Erythroblast (primary cell): ENCODE measurements around the gene PEX26.

Experiments used
- GATA1 ChIP-seq: IDR thresholded peaks from 2 replicates; pipeline ENCODE4 v1.6.1; 2011; ENCODE audit warnings: low read depth, mild to moderate bottlenecking, control low read depth, low read length, moderate library complexity
- POLR2A ChIP-seq: IDR thresholded peaks from 2 replicates; pipeline ENCODE4 v1.6.1; 2011; ENCODE audit warnings: mild to moderate bottlenecking, low read length

DNA sequence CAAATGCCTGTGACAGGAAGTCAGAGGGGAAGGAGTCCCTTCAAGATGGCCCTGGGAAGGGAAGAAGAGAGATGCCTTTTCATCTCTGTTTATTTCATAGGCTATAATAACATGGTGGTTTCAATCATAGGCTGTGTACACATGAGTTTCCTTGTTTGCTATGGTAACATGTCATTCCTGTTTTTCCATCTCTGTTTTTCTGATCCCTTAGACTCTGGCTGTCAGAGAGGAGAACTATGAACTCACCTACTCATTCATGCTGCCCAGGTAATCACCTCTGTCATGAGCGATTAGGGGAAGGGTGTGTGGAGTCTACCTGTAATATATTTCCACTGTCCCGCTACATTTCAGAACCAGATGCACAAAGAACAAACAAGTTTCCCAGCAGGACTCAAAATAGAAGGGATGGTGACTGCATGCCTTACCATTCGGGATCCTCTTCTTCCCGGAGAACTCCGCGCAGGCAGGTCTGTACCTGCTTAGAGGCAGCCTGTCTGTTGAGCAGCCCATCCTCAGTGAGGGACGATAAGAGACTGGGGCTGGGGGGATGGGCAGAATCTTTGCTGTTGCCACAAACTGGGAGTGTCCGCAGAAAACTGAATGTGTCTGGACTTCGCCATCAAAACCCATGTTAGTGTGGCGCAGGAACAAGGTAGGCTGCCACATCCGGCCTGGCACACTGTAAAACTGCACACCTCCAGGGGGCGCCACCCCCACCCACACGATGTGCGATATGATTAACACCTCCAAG lies 7.1 kb upstream of the PEX26 start:
- no peak for TF ChIP-seq POLR2A
- TF ChIP-seq GATA1 = no peak
